ENCODE data around the gene PAX2. TPM values are rescaled to one million over a fixed set of nuclear protein-coding genes. Genes with fewer than 3 reads are reported as not detected.

Gene PAX2
- total RNA-seq, 4 donors from 2014 or later, result not detected

- DNase-seq, result no peak
- H3K9me3 ChIP-seq, result no peaks in the 10 kb centered on the region
- peaks cover 100% of the 10 kb centered on the region for H3K27me3 ChIP-seq
- intact Hi-C loops (cut with DNase I; ENCODE audit: low total_unique reads) (no loop called here), in situ Hi-C loops (cut with MboI; ENCODE audit: low pct_ligation_motif_present in 1 of 4, low pct_unique_long_range_greater_than_20kb in 1 of 4, low sequenced_read_pairs in 3 of 4) (no loop called here)
- TF ChIP-seq POLR2AphosphoS5 (IDR thresholded peaks at IDR 0.05) (no peak), CTCF (IDR thresholded peaks at IDR 0.05) (no peak), POLR2A (IDR thresholded peaks at IDR 0.05) (no peak), EP300 (IDR thresholded peaks at IDR 0.05; ENCODE audit: low read depth) (no peak)
- H3K27ac ChIP-seq, result no peak overlapping the region
- H3K36me3 ChIP-seq, result no peaks in the 10 kb centered on the region
- peaks cover 0 to 22% (median 14%) of the 10 kb centered on the region in 4 donors for H3K4me1 ChIP-seq
- peak overlapping the region in 1 of 4 donors; percentile 44 for H3K4me3 ChIP-seq
- WGBS, 2 donors (ENCODE audit: low coverage in 1 of 2), result 55 to 60% methylated on average over 2 to 7 of the region's 7 CpGs
These were observed 8.5 kb upstream of the PAX2 start for GRCh38 chr10:100736809-100737354.

GRCh38 chr10:100737355-100738054 lies 7.9 kb upstream of the PAX2 start:
- Histone ChIP-seq H3K27ac (no peak overlapping the region), H3K27me3 (peaks cover 100% of the 10 kb centered on the region), H3K4me3 (peak overlapping the region in 1 of 4 donors; percentile 44), H3K36me3 (no peaks in the 10 kb centered on the region), H3K4me1 (peaks cover 0 to 28% (median 14%) of the 10 kb centered on the region in 4 donors), H3K9me3 (no peaks in the 10 kb centered on the region)
- no peak for TF ChIP-seq POLR2A (IDR thresholded peaks at IDR 0.05)
- TF ChIP-seq POLR2AphosphoS5 (IDR thresholded peaks at IDR 0.05), result no peak
- no peak for TF ChIP-seq EP300 (IDR thresholded peaks at IDR 0.05; ENCODE audit: low read depth)
- no peak for TF ChIP-seq CTCF (IDR thresholded peaks at IDR 0.05)
- WGBS, 2 donors (ENCODE audit: low coverage in 1 of 2), result 1 to 8% methylated on average over 18 to 51 of the region's 51 CpGs
- no peak for DNase-seq
- in situ Hi-C loops (cut with MboI; ENCODE audit: low pct_ligation_motif_present in 1 of 4, low pct_unique_long_range_greater_than_20kb in 1 of 4, low sequenced_read_pairs in 3 of 4) (no loop called here), intact Hi-C loops (cut with DNase I; ENCODE audit: low total_unique reads) (no loop called here)

- DNase-seq, result no peak
- TF ChIP-seq POLR2A (IDR thresholded peaks at IDR 0.05), result no peak
- TF ChIP-seq POLR2AphosphoS5 (IDR thresholded peaks at IDR 0.05), result no peak
- no peak for TF ChIP-seq CTCF (IDR thresholded peaks at IDR 0.05)
- no peak for TF ChIP-seq EP300 (IDR thresholded peaks at IDR 0.05; ENCODE audit: low read depth)
- no peaks in the 10 kb centered on the region for H3K9me3 ChIP-seq
- no peaks in the 10 kb centered on the region for H3K36me3 ChIP-seq
- peaks cover 0 to 28% (median 14%) of the 10 kb centered on the region in 4 donors for H3K4me1 ChIP-seq
- 18 to 23% methylated on average over 8 to 20 of the region's 21 CpGs for WGBS, 2 donors (ENCODE audit: low coverage in 1 of 2)
- H3K4me3 ChIP-seq, result peak overlapping the region in 1 of 4 donors; percentile 44
- H3K27me3 ChIP-seq, result peaks cover 100% of the 10 kb centered on the region
- H3K27ac ChIP-seq, result no peak overlapping the region
- in situ Hi-C loops (cut with MboI; ENCODE audit: low pct_ligation_motif_present in 1 of 4, low pct_unique_long_range_greater_than_20kb in 1 of 4, low sequenced_read_pairs in 3 of 4) (no loop called here), intact Hi-C loops (cut with DNase I; ENCODE audit: low total_unique reads) (no loop called here)
These were observed 7.1 kb upstream of the PAX2 start for GRCh38 chr10:100738055-100738827.
